PC-3 (cell line): ENCODE data around the gene EHD4.

Experiments
- CTCF ChIP-seq: fragments of 300-600 bp; sonication (generic); conservative IDR thresholded peaks from 2 replicates; pipeline ENCODE4 v1.5.1; 2017; ENCODE audit warnings: antibody characterized with exemption, low read depth, mild to moderate bottlenecking, low read length
- EZH2 ChIP-seq: fragments of 300-600 bp; sonication (generic); IDR thresholded peaks from one replicate; pipeline ENCODE4 v1.6.1; 2017; ENCODE audit warnings: antibody characterized with exemption, mild to moderate bottlenecking, low read length; ENCODE audit not compliant: unreplicated experiment

DNA sequence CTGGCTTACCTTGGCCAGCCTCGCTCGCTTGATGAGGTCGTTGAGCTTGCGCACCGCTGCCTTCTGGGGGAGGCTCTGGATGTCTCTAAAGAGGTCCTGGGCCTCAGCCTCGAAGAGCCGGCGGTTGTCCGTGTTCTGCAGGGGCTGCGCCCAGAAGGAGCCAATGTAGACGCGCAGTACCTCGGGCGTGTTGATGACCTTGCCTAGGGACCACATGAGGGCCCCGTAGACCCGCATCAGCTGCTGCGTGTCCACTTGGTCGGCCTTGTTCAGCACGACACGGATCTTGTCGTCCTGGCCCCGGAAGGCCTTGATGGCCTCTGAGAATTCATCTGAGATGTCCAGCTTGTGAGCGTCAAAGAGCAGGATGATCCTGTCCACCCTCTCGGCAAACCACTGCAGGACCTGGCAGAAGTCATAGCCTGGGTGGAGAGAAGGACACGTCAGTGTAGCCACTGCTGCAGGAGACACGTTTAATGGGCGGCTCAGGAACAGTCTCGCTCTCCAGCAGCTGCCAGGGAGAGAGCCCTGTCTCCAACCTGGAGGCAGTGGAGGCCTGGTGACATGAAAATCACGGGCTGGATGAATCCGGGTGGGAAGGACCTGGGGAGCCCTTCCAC, 53.0 kb downstream of the EHD4 start:
- TF ChIP-seq CTCF (no peak), EZH2 (no peak)
